HepG2 (cell line): ENCODE results near the gene GPR4. TPM values are rescaled to one million over a fixed set of nuclear protein-coding genes. Genes with fewer than 3 reads are reported as not detected.

Experiments used
- ATAC-seq: fragments of 200-7000 bp; cut with Tn5 transposase; 3 replicates; pipeline ENCODE4 v1.9.1; 2020; ENCODE audit warnings: mild to moderate bottlenecking, moderate library complexity
- BruUV-seq: library from RNA; stranded (reverse); fragments of 400-500 nt; replicated peaks from 2 replicates; lab custom pipeline; 2021; lab: Mats Ljungman, UMichigan
- CTCF ChIA-PET: fragments of 300-600 bp; formaldehyde crosslinking; extraction: SDS; loops from one replicate; lab custom pipeline; 2021; ENCODE audit warnings: low total read pairs, inconsistent platforms, low intra/inter-chr PET ratio; lab: Yijun Ruan, JAX
- POLR2A ChIA-PET: fragments of 350-600 bp; sonication (Branson Sonifier 250); formaldehyde crosslinking; loops from one replicate; lab custom pipeline; 2020; ENCODE audit warnings: antibody characterized with exemption, inconsistent platforms; lab: Yijun Ruan, JAX
- DNase-seq: peaks from one replicate; pipeline ENCODE4 v3.0.0-alpha.2; 2015; ENCODE audit warnings: low spot score
- FAIRE-seq: peaks from 3 replicates; lab custom pipeline; 2011; peaks lifted over from hg19 to GRCh38; lab: Jason Lieb, UNC
- H2AFZ ChIP-seq: one replicate; pipeline ENCODE4 v1.6.1; 2011; ENCODE audit warnings: low read length, inconsistent platforms
- H3K27ac ChIP-seq: fragments of 300-600 bp; 3 replicates; pipeline ENCODE4 v1.8.0; 2011; ENCODE audit warnings: mixed run types, mild to moderate bottlenecking, mixed read lengths, low read length, inconsistent platforms; ENCODE audit not compliant: insufficient read depth; ENCODE audit errors: extremely low read length
- H3K27me3 ChIP-seq, 2 experiments: fragments of 200-600 bp in 1 of 2; 2 replicates in 1 of 2; 3 replicates in 1 of 2; pipeline versions ENCODE4 v1.6.0 to v1.8.0; 2011; ENCODE audit warnings: low read length in 2 of 2, mild to moderate bottlenecking in 2 of 2, moderate library complexity in 2 of 2, inconsistent platforms in 1 of 2; ENCODE audit not compliant: insufficient read depth in 2 of 2, control insufficient read depth in 1 of 2
- H3K36me3 ChIP-seq, 2 experiments: fragments of 200-600 bp in 1 of 2; replicated peaks in 1 of 2; 2 replicates in 1 of 2; 3 replicates in 1 of 2; pipeline versions ENCODE4 v1.5.1 to v1.8.0; 2011; ENCODE audit warnings: low read length in 2 of 2, inconsistent platforms in 1 of 2; ENCODE audit not compliant: insufficient read depth in 2 of 2, control insufficient read depth in 1 of 2
- H3K4me1 ChIP-seq: 2 replicates; pipeline ENCODE4 v1.5.1; 2012; ENCODE audit warnings: low read length, inconsistent platforms; ENCODE audit not compliant: insufficient read depth
- H3K4me2 ChIP-seq: 2 replicates; pipeline ENCODE4 v1.6.0; 2011; ENCODE audit warnings: low read depth, low read length, inconsistent platforms
- H3K4me3 ChIP-seq, 3 experiments: fragments of 200-600 bp in 1 of 3; sonication (generic), shearing (Covaris generic) in 1 of 3; replicated peaks in 1 of 3; 2 replicates each; pipeline ENCODE4 v1.5.1; 2011 to 2016; ENCODE audit warnings: low read length in 3 of 3, inconsistent platforms in 2 of 3, low read depth in 2 of 3, mild to moderate bottlenecking in 2 of 3, control low read depth in 1 of 3, mixed read lengths in 1 of 3; ENCODE audit not compliant: insufficient read depth in 1 of 3
- H3K79me2 ChIP-seq: one replicate; pipeline ENCODE4 v1.6.1; 2011; ENCODE audit warnings: low read length, inconsistent platforms; ENCODE audit not compliant: insufficient read depth
- H3K9ac ChIP-seq: 2 replicates; pipeline ENCODE4 v1.6.0; 2011; ENCODE audit warnings: mild to moderate bottlenecking, low read depth, low read length, inconsistent platforms; ENCODE audit not compliant: insufficient read depth
- H3K9me3 ChIP-seq: 2 replicates; pipeline ENCODE4 v1.5.1; 2012; ENCODE audit warnings: mild to moderate bottlenecking, low read length
- H4K20me1 ChIP-seq: 2 replicates; pipeline ENCODE4 v1.6.0; 2011; ENCODE audit warnings: inconsistent platforms, mild to moderate bottlenecking, low read length, moderate library complexity; ENCODE audit not compliant: insufficient read depth
- DZIP1 ChIP-seq: sonication (generic); formaldehyde crosslinking; IDR thresholded peaks from 2 replicates; pipeline ENCODE4 v1.5.0; 2020; ENCODE audit warnings: mild to moderate bottlenecking, missing genetic modification reagents
- IRF2 ChIP-seq: IDR thresholded peaks from 2 replicates; pipeline ENCODE4 v1.6.1; 2018; ENCODE audit warnings: missing genetic modification reagents, missing compliant biosample characterization
- ZBTB44 ChIP-seq: sonication (generic); formaldehyde crosslinking; IDR thresholded peaks from 2 replicates; pipeline ENCODE4 v1.4.0; 2020; ENCODE audit warnings: missing genetic modification reagents
- WGBS: methylation state at CpG from one replicate; pipeline ENCODE4 v1.1.6; 2017; ENCODE audit warnings: low lambda C conversion rate; 5-methylcytosine and 5-hydroxymethylcytosine counted together
- in situ Hi-C: cut with HindIII; loops from 2 replicates; pipeline ENCODE4 v1.10.0; 2017; ENCODE audit warnings: low pct_unique_long_range_greater_than_20kb; ENCODE audit not compliant: extremely low pct_ligation_motif_present
- intact Hi-C: fragments of 100-400 bp; cut with micrococcal nuclease; formaldehyde crosslinking; loops from one replicate; pipeline ENCODE4 v1.10.0; 2022; ENCODE audit not compliant: unreplicated experiment
- polyA plus RNA-seq, 8 experiments: library from polyadenylated mRNA; depleted of rRNA in 3 of 8; stranded (reverse) in 7 of 8; unstranded in 1 of 8; fragments of >200 nt; fragmentation: Illumina TruSeq in 4 of 8; extraction: Trizol in 4 of 8; gene quantifications; 2 replicates each; pipeline versions ENCODE4 v1.2.1 to v1.2.3, GENCODE V29; 2011 to 2016; ENCODE audit warnings: low read depth in 4 of 8, missing spikeins in 1 of 8, mixed read lengths in 1 of 8; ENCODE audit not compliant: insufficient read depth in 1 of 8
- total RNA-seq, 5 experiments: library from RNA; depleted of rRNA; stranded (reverse); fragments of >200 nt; fragmentation: Illumina TruSeq; extraction: Trizol; gene quantifications; 2 replicates each; pipeline ENCODE4 v1.2.3, GENCODE V29; 2016; ENCODE audit warnings: low read depth in 1 of 5

Gene GPR4
- total and polyA plus RNA-seq, 2 of the 13 experiments (the other 11 are each of a cell fraction or from before 2014, with no cell fraction given), result 0.15 TPM; not detected in 1

GRCh38 chr19:45560038-45560437, 42.0 kb downstream of the GPR4 start:
- ChIA-PET CTCF (no interaction called here), POLR2A (no interaction called here)
- Histone ChIP-seq H4K20me1 (no peaks in the 10 kb centered on the region), H3K4me2 (no peak overlapping the region), H3K9me3 (no peaks in the 10 kb centered on the region), H3K27me3 (no peaks in the 10 kb centered on the region), H3K9ac (no peak overlapping the region), H3K4me1 (peaks cover 8% of the 10 kb centered on the region), H3K4me3 (no peak overlapping the region), H2AFZ (no peak overlapping the region), H3K79me2 (no peaks in the 10 kb centered on the region), H3K27ac (no peak overlapping the region), H3K36me3 (no peaks in the 10 kb centered on the region; a peak in 3 of 5 replicates)
- ATAC-seq (no peak), FAIRE-seq (no peak), DNase-seq (no peak)
- in situ Hi-C loops, result no loop called here
- TF ChIP-seq DZIP1, result no peak
- no peak for TF ChIP-seq IRF2
- no peak for TF ChIP-seq ZBTB44 (CRISPR knock-in tag)
- BruUV-seq, result no TSS peak
- intact Hi-C loops, result no loop called here
- WGBS, result 94% methylated on average over 5 of the region's 5 CpGs
